ENCODE results near the gene NEURL1B.

NEURL1B gene

DNA sequence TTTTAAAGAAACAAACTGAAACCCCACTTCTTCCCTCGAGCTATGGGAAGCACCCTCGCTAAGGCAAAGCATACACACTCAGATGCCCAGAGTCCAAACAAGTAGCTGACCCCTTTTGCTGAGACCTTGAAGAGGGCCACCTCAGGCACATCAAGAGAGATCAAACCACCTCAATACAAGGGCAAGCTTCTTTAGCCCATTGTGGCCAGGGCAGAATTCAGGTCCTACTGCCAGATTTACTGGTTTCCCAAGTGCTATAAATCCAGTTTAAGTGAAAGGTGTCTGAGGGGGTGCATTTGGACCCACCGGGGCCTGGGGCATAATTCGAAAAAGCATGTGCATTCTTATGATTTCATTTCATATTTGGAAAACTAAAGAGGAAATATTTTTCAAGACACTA lies 40.4 kb downstream of the NEURL1B start:
- DNase-seq, result no peak

DNA sequence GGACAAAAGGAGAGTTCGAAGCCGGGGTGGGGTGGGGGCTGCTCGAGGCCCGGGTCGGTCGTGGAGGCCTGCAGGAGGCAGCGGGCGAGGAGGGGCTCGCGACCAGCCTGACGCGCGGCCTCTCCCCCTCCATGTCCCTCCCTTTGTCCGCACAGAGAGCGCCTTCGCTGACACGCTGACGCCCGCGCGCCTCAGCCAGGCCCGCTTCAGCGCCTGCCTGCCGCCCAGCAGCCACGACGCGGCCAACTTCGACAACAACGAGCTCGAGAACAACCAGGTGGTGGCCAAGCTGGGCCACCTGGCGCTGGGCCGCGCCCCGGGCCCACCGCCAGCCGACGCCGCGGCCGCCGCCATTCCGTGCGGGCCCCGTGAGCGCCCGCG lies 42.2 kb downstream of the NEURL1B start:
- no peak for DNase-seq

DNA sequence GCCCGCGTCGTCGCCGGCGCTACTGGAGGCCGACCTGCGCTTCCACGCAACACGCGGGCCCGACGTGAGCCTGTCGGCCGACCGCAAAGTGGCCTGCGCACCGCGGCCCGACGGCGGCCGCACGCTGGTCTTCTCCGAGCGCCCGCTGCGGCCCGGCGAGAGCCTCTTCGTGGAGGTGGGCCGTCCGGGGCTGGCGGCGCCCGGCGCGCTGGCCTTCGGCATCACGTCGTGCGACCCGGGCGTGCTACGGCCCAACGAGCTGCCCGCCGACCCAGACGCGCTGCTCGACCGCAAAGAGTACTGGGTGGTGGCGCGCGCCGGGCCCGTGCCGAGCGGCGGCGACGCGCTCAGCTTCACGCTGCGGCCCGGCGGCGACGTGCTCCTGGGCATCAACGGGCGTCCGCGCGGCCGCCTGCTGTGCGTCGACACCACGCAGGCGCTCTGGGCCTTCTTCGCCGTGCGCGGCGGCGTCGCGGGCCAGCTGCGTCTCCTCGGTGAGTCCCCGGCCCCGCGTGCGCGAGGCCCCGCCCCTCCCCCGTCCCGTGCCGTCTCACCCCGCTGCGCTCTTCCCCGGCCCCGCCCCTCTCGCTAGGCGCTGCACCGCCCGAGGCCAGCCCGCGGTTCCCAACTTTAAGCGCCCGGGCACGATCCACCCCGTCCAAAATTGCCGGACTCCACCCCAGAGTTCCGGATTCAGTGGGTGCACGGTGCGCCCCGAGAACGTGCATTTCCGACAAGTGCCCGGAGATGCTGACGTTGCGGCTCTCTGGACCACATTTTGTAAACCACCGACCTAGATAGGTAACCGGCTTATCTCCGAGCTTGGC lies 42.8 kb downstream of the NEURL1B start:
- DNase-seq, result no peak

DNA sequence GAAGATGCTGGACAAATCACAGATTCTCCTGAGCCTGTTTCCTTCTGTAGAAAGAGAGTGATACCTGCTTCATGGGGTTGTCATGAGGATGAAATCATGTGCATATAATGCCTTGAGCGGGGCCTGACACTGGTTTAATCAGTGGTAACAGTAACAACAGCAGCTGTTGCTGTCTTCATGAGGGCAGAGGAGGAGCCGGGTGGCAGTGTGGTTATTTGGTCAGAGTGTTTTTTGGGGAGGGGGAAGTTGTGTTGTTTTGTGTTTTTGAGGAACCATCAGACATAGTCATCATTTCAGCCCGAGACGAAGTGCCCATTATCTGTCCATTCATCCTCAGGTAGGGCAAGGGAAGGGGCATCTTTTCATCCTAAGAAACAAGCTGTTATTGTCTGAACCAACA lies 44.0 kb downstream of the NEURL1B start:
- DNase-seq, result no peak

DNA sequence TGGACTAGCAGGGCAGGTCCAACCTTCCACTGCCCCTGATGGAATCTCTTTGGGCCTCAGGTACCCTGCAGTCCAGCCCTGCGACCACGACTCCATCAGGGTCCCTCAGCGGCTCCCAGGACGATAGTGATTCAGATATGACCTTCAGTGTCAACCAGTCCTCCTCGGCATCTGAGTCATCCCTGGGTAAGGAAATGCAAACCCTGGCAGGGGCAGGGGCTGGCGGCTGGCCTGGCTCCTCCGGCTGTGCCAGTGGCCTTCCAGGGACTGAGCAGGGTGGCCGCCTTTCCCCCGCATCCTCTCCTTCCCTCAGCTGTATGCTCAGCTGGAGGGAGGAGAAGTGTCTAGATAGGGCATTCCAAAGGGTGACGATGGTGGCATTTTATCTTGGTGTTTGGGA lies 45.0 kb downstream of the NEURL1B start:
- DNase-seq, result no peak

DNA sequence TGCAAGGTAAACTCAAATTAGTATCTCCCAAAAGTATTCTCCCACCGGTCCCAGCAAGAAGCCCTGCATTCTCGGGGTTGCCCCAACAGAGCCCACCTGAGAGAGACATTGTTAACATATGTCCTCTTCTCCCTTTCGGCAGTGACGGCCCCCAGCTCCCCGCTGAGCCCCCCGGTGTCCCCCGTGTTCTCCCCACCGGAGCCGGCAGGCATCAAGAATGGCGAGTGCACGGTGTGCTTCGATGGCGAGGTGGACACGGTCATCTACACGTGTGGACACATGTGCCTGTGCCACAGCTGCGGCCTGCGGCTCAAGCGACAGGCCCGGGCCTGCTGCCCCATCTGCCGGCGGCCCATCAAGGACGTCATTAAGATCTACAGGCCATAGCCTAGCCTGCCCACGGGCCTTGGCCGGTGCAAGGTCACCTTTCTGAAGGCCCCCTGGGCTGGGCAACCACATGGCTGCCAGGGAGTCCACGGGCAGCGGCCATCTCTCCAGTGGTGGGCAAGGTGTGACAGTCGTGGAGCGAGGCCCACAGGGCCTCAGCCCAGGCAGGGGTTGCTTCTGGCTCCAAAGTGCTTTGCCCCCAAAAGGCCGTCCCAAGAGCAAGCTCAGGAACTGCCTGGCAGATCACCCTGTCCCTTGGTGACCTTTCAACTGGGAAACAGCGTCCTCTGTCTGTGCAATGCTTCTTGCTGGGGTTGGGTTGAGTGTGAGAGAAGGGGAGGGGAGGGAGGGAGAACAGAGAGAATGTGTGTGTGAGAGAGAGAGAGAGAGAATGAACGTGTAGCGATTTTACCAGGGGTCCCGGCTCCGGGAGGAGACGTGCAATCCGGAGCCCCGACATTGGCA lies 45.7 kb downstream of the NEURL1B start:
- no peak for DNase-seq

DNA sequence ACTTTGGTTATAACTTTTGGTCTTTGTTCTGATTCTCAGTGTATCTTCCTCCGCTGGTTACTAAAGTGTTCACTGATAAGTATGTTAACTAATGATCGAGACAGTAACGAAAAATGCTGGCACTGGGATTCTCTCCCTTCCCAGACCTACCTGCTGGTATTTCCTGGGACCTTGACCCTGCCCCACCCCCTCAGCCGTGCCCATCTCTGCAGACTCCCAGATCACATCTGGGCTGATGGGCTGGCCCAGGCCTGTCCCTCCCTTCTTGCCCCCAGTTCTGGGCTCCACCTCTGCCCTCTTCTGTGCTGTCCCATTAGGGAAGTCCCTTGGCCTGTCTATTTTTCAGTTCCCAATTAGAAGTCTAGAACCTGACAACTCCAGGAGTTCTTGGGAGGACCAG lies 46.9 kb downstream of the NEURL1B start:
- no peak for DNase-seq

DNA sequence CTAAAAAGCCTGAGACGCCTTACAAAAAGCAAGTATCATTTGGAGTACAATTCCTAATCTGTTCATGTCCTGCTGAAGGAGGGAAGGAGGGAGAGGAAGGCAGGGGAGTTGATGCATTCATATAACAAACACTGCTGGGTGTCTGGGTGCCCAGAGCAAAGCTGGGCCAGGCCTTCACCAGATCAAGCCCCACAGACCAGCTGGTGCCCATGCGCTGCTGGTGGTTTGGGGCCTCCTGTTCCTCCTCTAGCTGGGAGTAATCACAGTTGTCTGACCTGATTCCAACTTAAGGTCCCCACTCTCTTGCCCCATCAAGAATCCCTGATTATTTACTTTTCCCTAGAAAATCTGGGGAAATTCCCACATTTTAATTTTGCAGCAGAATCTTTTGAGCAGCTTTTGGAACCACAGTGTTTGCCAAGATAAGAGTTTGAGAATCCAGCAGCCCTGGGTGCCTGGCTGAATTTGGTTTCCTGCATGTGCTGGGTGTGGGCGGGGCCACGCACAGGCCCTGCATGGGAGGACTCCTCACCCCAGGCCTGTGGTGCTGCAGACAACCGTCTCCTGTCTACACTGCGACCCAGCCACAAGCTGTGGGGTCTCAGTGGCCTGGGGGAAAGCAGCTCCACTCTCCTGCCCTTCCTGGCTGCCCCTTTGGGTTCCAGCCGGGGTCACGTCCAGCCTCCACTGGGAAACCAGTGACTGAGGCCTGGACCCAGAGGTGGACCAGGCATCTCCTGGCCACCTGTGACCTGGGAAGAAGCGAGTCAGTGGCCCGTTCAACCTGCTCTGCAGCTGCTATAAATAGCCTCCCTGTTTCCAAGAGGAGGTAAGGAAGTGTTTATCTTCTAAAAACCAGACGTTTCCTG lies 47.5 kb downstream of the NEURL1B start:
- DNase-seq, result no peak

DNA sequence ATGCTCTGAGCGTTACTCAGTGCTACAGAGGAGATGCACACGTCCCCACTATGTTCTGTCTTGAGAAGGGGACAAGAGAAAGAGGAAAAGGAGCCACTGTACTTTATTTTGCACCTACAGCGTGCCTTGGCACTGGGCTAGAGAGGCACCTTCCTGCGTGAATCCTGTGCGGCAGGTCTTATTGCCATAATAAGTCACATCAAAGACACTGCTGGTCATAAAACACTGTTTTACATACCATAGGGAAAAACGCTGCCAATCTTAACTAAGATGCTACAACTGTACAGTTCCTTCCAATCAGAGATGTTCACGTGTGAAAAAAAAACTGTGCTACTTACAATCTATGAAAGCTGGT lies 48.1 kb downstream of the NEURL1B start:
- DNase-seq, result no peak

DNA sequence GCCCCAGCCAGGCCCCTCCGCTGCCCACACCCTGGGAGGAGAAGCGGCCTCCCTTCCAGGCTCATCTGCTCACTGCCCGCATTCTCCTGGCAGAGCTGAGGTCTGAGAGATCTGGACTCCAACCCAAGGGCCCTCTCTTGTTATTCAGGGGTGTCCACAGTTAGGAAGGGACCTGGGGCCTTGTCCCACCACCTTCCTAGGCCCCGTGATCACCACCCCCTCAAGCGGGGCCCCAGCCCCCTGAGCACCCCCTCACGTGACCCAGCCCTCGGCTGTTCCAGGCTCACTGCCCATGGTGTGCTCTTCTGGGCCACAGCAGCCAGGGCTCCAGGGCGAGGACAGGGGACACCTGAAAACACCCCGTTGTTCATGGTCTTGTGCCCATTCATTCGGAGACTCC lies 48.7 kb downstream of the NEURL1B start:
- no peak for DNase-seq

DNA sequence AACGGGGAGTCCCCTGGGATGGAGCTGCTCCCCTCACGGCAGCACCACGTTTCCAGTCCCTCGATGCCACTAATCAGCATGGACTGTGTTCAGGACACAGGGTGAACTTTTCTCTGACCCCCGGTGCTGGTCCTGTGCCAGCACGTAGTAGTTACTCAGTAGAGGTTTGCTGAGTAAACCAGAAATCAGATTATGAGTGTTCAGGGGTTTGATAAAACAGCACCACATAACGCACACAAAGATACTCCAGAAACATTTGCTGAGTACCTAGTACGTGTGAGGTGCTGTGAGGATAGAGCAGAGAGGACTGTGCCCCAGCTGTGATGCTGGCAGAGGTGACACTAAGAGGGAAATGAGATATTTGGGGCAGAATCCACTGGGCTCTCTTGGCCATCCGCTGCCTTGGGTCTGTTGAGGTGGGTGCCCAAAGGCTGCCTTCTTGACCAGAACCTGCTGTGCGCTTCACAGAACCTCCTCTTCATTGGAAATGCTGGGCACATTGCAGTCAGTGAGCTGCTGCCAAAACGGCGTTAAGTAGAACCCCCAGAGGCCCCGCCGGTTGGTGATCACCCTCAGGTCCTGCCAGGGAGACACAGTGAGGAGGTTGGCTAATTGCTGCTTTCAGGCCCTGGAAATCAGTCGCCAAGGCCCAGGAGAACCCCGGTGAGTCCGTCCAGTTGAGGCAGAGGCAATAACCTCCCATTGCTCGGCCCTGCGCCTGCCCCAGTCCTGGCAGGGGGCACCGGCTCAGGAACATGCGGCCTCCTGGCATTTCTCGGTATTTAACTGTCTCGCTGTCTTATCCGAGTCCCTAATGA lies 49.4 kb downstream of the NEURL1B start:
- no peak for DNase-seq

DNA sequence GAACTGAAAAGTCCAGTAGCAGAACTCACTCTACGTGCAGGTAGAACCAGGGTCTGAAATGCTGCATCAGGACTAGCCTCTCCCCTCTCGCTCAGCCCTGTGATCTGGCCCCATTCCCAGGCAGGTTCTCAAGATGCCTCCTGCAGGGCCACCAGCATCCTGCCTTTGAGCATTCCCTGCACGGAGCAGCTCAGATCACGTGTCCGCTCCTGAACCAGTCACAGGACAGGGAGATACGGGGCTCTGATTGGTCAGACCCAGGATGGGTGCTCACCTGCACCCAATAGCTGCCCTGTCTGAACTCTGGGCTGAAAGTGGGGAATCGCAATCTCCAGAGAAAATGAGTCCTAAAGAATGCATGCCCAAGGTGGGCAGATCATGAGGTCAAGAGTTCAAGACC lies 50.8 kb downstream of the NEURL1B start:
- no peak for DNase-seq

DNA sequence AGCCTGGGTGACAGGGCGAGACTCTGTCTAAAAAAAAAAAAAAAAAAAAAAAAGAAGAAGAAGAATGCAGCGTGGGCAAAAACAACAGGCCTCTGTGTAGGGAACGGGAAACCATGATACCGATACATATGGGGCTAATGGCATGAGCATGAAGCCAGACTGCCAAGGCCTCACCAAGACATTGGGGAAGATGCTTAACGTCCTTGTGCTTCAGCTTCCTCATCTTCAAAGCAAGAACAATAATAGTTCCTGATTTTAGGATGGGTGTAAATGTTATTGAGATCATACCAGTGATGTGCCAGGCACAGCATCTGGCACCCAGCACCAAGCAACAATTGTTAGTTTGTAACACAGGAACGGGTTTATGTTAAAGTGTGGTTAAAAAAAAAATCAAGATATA lies 51.4 kb downstream of the NEURL1B start:
- no peak for DNase-seq

DNA sequence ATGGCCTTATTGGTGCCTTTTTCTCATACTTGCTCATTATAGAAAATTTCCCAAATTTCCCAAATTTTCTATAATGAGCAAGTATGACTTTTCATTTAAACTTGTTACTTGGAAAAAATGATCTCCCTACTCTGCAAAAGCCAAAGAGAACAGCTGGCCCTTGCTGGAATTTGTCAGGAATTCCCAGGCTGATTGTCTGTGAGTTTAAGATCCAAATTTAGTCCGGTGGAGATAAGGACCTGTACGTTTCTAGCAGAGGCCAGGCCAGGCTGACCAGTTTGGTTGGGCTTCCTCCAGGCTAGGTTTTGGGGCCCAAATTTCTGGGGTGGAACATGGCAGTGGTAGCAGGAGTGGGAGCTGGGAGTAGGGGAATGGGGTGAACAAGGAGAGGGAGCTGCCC lies 51.9 kb downstream of the NEURL1B start:
- no peak for DNase-seq

DNA sequence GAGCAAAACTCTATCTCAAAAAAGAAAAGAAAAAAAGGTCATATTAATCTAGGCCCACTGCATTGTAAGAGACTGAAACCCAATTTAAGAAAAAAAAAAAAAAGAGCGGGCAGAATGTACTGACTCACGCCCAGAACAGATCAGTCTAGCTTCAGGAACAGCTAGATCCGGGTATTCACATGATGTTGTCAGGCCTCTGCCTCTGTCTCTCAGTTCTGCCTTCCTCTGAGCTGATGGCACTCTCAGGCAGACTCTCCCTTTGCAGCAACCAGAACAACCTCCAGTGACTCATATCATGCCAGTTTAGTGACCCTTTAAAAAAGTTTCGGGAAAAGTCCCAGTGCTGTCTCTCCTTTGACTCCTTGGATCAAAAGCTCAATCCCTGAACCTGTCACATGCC lies 53.0 kb downstream of the NEURL1B start:
- DNase-seq, result no peak

DNA sequence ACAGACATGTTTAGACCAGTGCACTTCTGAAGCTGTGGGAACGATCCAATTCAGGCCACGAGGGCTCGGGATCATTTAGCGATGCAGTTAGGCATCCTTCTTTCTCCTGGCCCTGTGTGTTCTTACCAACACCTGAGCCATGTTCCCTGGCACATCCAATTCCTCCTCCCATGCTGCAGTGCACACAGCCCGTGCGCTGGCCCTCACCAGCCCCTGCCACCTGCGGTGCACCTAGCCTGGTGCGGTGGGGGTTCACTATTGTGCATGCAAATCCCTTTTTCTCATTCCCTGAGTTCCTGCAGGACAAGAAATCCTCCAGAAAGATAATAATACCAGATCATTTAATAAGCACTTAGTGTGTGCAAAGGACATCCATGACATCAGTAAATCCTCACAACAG lies 53.5 kb downstream of the NEURL1B start:
- no peak for DNase-seq

DNA sequence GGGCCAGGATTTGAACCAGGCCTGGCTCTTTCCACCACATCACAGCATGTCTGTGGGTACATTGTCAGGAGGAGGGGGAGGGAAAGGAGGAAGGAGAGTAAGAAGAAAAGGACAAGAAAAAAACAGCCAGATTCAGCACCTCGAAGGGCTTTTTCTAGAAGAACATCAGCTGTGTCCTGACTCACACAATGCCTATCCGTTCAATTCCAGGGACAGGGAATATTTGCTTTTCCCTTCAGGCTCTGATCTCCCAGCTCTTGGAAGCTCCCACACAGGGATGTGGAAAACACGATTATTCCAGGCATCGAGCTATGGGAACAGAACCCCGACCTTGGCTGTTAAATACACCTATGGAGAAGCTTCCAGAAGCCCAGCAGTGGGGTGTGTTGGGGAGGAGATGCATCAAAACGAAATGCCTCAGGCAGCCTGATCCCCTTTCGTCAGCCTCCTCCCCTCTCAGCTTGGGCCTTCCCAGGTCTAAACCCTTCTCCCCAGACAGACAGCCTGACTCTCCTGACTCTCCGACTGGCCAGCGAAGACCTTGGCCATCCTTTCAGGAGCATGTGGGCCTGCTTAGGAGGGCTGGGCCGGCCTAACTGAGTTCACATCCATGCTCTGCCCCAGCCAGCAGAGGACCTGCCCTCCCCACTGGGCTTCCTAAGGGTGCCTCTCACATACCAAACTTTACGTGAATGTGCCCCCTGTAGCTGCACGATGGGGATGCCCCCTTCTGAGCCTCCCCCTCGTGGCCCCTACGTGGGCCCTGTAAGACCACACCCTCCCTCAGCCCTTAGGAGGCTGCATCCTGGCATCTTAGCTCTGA lies 54.4 kb downstream of the NEURL1B start:
- DNase-seq, result no peak

DNA sequence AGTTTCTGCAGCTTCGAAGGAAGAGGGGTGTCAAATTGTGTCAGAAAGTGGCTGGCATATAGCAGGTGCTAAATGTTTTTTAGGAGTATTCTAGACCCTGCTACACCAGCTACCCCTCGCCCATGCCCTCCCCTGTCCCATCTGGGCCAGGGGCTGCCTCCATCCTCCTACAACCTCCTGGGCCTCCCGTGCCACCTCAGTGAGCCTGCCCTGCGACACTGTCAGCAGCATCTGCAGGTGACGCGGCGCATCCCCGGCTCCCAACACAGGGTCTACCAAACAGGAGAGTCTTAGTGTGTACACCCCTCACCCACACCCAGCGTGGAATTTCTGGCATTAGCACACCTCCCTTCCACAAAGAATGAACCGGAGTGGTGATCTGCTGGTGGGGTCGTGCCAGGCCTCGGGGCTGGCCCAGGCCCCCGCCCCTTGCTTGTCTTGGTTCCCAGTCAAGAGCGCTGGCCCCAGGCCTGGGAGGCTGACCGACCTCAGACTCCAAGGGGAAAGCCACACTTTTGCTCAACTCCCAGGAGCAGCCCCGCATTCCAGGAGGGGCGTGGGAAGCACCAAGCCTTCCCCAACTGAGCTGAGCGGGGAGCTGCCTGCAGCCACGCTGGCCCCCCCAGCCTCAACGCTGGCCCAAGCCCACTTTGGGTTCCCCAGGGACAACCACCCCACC lies 55.2 kb downstream of the NEURL1B start:
- no peak for DNase-seq

DNA sequence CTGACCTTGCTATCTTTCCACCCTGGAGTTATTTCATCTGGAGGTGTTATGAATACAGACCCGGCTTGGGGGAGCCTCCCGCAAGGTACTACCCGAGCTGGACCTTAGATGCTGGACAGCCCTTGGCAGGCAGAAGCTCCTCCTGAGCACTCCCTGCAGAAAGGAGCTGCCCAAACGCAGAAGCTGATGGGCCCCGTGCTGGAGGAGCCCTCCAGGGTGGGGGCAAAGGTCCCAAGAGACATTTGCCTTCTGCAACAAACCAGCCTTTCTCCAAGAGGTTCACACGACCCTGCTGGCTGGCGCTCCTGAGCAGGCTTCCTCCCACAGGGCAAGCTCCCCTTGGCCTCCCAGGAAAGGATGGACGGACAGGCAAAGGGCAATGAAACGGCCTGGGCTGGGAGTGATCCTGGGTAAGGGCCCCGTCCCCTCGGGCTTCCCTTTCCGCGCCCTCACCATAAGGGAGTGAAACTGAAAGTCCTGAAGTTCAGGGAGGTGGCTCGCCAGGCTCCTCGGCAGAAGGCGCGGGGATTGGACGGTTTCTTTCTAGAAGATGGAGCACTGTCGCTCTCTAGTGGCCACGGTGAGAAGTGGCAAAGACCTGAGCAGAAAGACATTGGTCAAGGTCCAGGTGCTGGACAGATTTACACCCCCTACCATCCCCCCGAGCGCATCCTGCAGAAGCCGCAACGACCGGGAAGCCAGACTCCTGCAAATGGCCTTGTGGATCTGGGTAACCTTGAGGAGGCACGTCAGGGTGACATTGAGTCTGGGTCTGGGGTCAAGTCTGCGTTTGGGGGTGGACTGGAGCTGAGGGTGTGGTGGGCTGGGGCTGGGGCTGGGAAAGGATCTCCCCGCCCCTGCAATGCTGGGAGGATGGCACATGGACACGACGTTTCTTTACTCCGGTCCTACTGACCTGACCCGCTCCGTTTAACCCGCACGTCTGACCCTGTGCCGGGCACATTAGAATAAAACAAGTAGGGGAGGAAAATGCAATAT lies 56.4 kb downstream of the NEURL1B start:
- DNase-seq, result peak; percentile 74

DNA sequence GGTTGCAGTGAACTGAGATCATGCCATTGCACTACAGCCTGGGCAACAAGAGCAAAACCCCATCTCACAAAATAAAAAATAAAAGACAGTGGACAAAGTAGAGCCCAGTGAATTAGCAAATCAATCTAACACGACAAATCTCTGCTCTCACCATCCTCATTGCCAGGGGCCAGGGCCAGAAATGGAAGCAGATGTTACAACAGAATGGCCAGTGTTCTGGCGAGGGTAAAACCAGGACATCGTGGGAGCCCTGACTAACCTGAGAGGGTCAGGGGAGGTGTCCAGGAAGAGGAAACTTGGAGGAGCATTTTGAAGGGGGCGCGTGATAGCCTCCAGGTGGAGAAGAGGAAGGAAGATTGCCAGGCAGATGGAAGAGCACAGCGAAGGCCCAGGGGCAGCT lies 58.4 kb downstream of the NEURL1B start:
- DNase-seq, result no peak

Measured in COR-L47 (cell line).